Neural cell (in vitro differentiated cells): Measurements from ENCODE around the gene SETBP1. TPM values are rescaled to one million over a fixed set of nuclear protein-coding genes. Genes with fewer than 3 reads are reported as not detected.

Experiments
- H2AFZ ChIP-seq: fragments of 200-600, 300-800 bp; sonication (generic), shearing (Covaris generic); 2 replicates; pipeline ENCODE4 v1.6.0; 2014; ENCODE audit warnings: low read depth, mild to moderate bottlenecking, antibody characterized with exemption, low read length, moderate library complexity
- H3F3A ChIP-seq: fragments of 200-600 bp; shearing (Covaris generic); 2 replicates; pipeline ENCODE4 v1.6.1; 2016; ENCODE audit warnings: mild to moderate bottlenecking, moderate library complexity, mixed read lengths, antibody characterized with exemption, low read length; ENCODE audit not compliant: insufficient read depth, poor library complexity, severe bottlenecking
- H3K27ac ChIP-seq: fragments of 200-600, 300-800 bp; sonication (generic), shearing (Covaris generic); 2 replicates; pipeline ENCODE4 v1.5.1; 2014; ENCODE audit warnings: mild to moderate bottlenecking, low read length, moderate library complexity
- H3K27me3 ChIP-seq: fragments of 300-800, 200-600 bp; sonication (generic), shearing (Covaris generic); 2 replicates; pipeline ENCODE4 v1.6.0; 2014; ENCODE audit warnings: mild to moderate bottlenecking, low read depth, low read length, moderate library complexity; ENCODE audit not compliant: insufficient read depth
- H3K36me3 ChIP-seq: fragments of 300-800, 200-600 bp; sonication (generic), shearing (Covaris generic); 2 replicates; pipeline ENCODE4 v1.5.1; 2014; ENCODE audit warnings: mild to moderate bottlenecking, antibody characterized with exemption, low read length, moderate library complexity; ENCODE audit not compliant: insufficient read depth
- H3K4me2 ChIP-seq: fragments of 300-800, 200-600 bp; sonication (generic), shearing (Covaris generic); 2 replicates; pipeline ENCODE4 v1.6.0; 2014; ENCODE audit warnings: mild to moderate bottlenecking, low read length
- H3K4me3 ChIP-seq: fragments of 300-800, 200-600 bp; sonication (generic), shearing (Covaris generic); 2 replicates; pipeline ENCODE4 v1.5.1; 2014; ENCODE audit warnings: mild to moderate bottlenecking, low read length, moderate library complexity
- H3K79me2 ChIP-seq: fragments of 200-600 bp; shearing (Covaris generic); replicated peaks from 2 replicates; pipeline ENCODE4 v1.6.0; 2014; ENCODE audit warnings: mild to moderate bottlenecking, low read length, moderate library complexity; ENCODE audit not compliant: insufficient read depth
- H3K9ac ChIP-seq: fragments of 300-800, 200-600 bp; sonication (generic), shearing (Covaris generic); 2 replicates; pipeline ENCODE4 v1.6.1; 2016; ENCODE audit warnings: mild to moderate bottlenecking, low read length, mixed read lengths
- H3K9me2 ChIP-seq: fragments of 200-600 bp; shearing (Covaris generic); 2 replicates; pipeline ENCODE4 v1.6.1; 2016; ENCODE audit warnings: mild to moderate bottlenecking, low read length, mixed read lengths; ENCODE audit not compliant: insufficient read depth
- H3K9me3 ChIP-seq: fragments of 200-600, 300-800 bp; sonication (generic), shearing (Covaris generic); 2 replicates; pipeline ENCODE4 v1.6.1; 2016; ENCODE audit warnings: mild to moderate bottlenecking, mixed run types, low read length, moderate library complexity, mixed read lengths
- H4K20me1 ChIP-seq: fragments of 200-600 bp; shearing (Covaris generic); 2 replicates; pipeline ENCODE4 v1.6.1; 2016; ENCODE audit warnings: mild to moderate bottlenecking, mixed run types; ENCODE audit not compliant: insufficient read depth
- CTCF ChIP-seq: fragments of 450-650 bp; IDR thresholded peaks from 2 replicates; pipeline ENCODE4 v1.5.1; 2014; ENCODE audit warnings: antibody characterized with exemption, mild to moderate bottlenecking, moderate library complexity; ENCODE audit not compliant: poor library complexity, severe bottlenecking
- EP300 ChIP-seq: fragments of 450-650 bp; conservative IDR thresholded peaks from 2 replicates; pipeline ENCODE4 v1.6.1; 2014; ENCODE audit warnings: antibody characterized with exemption, mild to moderate bottlenecking, moderate library complexity; ENCODE audit not compliant: poor library complexity, severe bottlenecking
- EZH2 ChIP-seq: fragments of 200-600, 300-800 bp; shearing (Covaris generic), sonication (generic); IDR thresholded peaks from 2 replicates; pipeline ENCODE4 v1.6.1; 2014; ENCODE audit warnings: antibody characterized with exemption, low read length, borderline replicate concordance, mild to moderate bottlenecking; ENCODE audit not compliant: insufficient read depth, poor library complexity, severe bottlenecking
- MXI1 ChIP-seq: fragments of 450-650 bp; conservative IDR thresholded peaks from 2 replicates; pipeline ENCODE4 v1.6.1; 2014; ENCODE audit warnings: antibody characterized with exemption, mild to moderate bottlenecking; ENCODE audit not compliant: poor library complexity, severe bottlenecking
- POLR2AphosphoS5 ChIP-seq: IDR thresholded peaks from 2 replicates; pipeline ENCODE4 v1.6.1; 2012
- RAD21 ChIP-seq: fragments of 450-650 bp; conservative IDR thresholded peaks from 2 replicates; pipeline ENCODE4 v1.6.1; 2014; ENCODE audit warnings: antibody characterized with exemption, mild to moderate bottlenecking, moderate library complexity
- REST ChIP-seq: IDR thresholded peaks from 2 replicates; pipeline ENCODE4 v1.6.1; 2012; ENCODE audit warnings: borderline replicate concordance
- SMC3 ChIP-seq: fragments of 450-650 bp; conservative IDR thresholded peaks from 2 replicates; pipeline ENCODE4 v1.6.1; 2014; ENCODE audit warnings: antibody characterized with exemption, mild to moderate bottlenecking, moderate library complexity; ENCODE audit not compliant: poor library complexity
- TAF1 ChIP-seq: IDR thresholded peaks from 2 replicates; pipeline ENCODE4 v1.6.1; 2012; ENCODE audit warnings: low read depth
- polyA plus RNA-seq: library from polyadenylated mRNA; depleted of rRNA; stranded (reverse); fragments of >200 nt; gene quantifications from 2 replicates; pipeline ENCODE4 v1.2.3, GENCODE V29; 2014

The SETBP1 gene
- polyA plus RNA-seq, 1 donor from 2014 or later, result 13.7 TPM

GRCh38 chr18:44715245-44715644 is 34.6 kb downstream of the SETBP1 start:
- Histone ChIP-seq H3K27ac (no peak overlapping the region), H3K4me3 (no peak overlapping the region), H3K4me2 (no peak overlapping the region)

GRCh38 chr18:44715842-44716241 is 35.2 kb downstream of the SETBP1 start:
- H3K4me2 ChIP-seq, result no peak overlapping the region
- H2AFZ ChIP-seq, result no peak overlapping the region
- no peak for TF ChIP-seq REST
- H3K9me3 ChIP-seq, result no peaks in the 10 kb centered on the region
- H4K20me1 ChIP-seq, result peaks cover 3% of the 10 kb centered on the region
- no peak overlapping the region for H3K27ac ChIP-seq
- H3K36me3 ChIP-seq, result peaks cover 7% of the 10 kb centered on the region
- H3K79me2 ChIP-seq, result peaks cover 59% of the 10 kb centered on the region
- H3F3A ChIP-seq, result no peaks in the 10 kb centered on the region
- no peaks in the 10 kb centered on the region for H3K9me2 ChIP-seq
- no peaks in the 10 kb centered on the region for H3K27me3 ChIP-seq
- H3K9ac ChIP-seq, result no peak overlapping the region
- H3K4me3 ChIP-seq, result no peak overlapping the region

More at GRCh38 chr18:44715245-44715644, 34.6 kb downstream of the SETBP1 start:
- Histone ChIP-seq H3K9ac (no peak overlapping the region), H3K79me2 (peaks cover 60% of the 10 kb centered on the region), H3F3A (no peaks in the 10 kb centered on the region), H3K9me2 (no peaks in the 10 kb centered on the region), H2AFZ (no peak overlapping the region), H3K36me3 (peaks cover 4% of the 10 kb centered on the region), H3K27me3 (no peaks in the 10 kb centered on the region), H4K20me1 (peaks cover 3% of the 10 kb centered on the region), H3K9me3 (no peaks in the 10 kb centered on the region)
- TF ChIP-seq MXI1 (no peak), POLR2AphosphoS5 (no peak), EZH2 (no peak), TAF1 (no peak), SMC3 (no peak), CTCF (no peak), RAD21 (no peak), EP300 (no peak), REST (no peak)
